GM12801 (cell line): ENCODE results near the gene ELAVL4.

Experiments
- TF ChIP-seq, protein P1 (sequence below): IDR thresholded peaks from one replicate; pipeline ENCODE4 v1.5.1; 2011; ENCODE audit warnings: control low read depth; ENCODE audit not compliant: insufficient read length; ENCODE audit errors: extremely low read depth

Gene ELAVL4

DNA sequence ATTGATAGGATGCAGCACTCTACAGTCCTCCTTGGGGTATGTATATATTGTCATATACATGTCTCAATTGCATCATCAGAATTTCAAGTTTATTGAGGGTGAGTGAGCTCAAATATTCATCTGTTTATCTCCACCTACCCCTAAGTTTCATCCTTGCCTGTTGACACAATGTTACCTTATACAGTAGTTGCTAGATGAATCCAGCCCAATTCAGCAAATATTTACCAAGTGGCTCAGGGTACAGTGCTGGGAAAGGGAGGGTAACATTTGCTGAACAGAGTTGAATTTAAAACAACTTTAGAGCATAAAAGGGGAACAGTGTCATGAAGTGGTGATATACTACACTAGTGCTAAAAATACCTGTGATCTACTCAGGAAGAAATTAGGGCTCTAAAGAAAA lies 14.4 kb downstream of the ELAVL4 start:
- TF ChIP-seq, protein P1, sequence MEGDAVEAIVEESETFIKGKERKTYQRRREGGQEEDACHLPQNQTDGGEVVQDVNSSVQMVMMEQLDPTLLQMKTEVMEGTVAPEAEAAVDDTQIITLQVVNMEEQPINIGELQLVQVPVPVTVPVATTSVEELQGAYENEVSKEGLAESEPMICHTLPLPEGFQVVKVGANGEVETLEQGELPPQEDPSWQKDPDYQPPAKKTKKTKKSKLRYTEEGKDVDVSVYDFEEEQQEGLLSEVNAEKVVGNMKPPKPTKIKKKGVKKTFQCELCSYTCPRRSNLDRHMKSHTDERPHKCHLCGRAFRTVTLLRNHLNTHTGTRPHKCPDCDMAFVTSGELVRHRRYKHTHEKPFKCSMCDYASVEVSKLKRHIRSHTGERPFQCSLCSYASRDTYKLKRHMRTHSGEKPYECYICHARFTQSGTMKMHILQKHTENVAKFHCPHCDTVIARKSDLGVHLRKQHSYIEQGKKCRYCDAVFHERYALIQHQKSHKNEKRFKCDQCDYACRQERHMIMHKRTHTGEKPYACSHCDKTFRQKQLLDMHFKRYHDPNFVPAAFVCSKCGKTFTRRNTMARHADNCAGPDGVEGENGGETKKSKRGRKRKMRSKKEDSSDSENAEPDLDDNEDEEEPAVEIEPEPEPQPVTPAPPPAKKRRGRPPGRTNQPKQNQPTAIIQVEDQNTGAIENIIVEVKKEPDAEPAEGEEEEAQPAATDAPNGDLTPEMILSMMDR, result no peak

DNA sequence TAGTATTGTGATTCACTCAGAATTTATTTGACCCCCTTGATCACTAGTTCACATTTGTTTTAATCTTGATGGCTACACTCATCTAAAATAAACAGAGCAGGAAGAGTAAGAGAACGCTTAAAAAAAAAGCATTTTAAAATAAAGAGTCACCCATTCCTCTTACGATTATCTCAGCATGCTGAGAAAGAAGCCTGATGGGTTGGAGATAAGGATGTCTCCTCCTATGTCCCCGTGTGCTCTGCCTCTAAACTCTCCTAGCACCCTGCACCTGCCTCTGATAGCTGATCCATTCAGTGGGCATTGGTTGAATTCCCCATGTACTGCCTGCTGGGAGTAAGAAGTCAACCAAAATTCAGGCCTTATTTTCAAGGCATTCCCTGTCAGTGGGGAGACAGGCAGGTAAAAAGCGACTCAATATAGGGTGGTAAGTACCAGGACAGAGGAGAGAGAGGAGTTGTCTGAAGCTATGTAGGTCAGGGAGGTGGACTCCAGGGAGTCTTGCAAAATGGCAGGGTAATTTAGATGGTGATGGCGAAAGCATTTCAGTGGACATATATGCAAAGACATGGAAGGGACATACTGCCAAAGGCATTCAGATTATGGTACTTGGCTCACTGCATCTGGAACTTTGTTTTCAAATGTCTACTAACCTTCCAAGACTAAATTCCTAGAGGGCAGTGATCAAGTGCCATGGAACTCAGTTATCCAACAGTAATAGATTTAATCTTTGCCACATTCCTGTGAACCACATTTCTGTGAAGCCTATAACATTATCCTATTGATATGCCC lies 18.4 kb downstream of the ELAVL4 start:
- TF ChIP-seq, protein P1, result no peak

DNA sequence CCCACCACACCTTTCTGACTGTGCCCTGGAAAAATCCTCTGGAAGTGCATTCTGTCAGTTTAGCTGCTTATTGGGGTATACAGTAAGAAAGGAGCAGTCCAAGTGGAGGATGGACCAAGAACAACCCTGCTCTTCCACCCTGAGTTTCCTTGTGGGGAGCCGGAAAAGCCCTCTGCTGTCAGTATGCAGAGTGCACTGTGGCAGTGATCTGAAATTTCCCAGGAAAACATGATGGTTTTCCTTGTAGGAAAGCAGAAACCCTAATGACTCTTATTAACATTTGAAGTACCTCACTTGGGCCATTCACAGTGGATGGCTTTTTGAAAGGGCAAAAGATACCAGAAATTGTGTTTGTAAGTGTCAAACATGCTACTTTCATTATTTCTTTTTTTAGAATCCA lies 20.5 kb downstream of the ELAVL4 start:
- TF ChIP-seq, protein P1, result no peak

DNA sequence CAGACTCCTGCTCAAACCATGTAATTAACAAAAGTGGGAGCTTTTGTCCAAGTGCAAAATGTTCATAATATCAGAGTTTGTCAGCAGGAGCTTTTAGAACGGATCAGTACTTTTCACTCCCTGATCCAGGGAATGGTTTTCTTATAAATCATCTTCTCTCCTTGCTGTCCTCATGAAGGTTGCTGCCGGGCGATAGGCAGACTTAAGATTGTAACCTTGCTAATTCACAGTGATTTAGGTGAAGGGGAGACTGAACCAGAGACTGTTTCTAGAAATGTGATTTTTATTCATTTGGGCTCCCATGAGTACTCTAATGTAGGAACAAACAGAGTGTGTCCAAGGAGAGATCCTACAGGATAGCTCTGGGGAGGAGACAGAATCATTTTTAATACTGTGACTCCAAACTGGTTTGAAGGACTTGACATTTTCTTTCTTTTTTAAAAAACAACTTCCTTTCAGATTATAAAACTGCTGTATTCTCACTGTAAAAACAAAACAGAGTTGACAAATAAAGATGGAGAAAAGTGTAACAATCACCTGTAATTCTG lies 23.7 kb downstream of the ELAVL4 start:
- TF ChIP-seq, protein P1, result no peak

DNA sequence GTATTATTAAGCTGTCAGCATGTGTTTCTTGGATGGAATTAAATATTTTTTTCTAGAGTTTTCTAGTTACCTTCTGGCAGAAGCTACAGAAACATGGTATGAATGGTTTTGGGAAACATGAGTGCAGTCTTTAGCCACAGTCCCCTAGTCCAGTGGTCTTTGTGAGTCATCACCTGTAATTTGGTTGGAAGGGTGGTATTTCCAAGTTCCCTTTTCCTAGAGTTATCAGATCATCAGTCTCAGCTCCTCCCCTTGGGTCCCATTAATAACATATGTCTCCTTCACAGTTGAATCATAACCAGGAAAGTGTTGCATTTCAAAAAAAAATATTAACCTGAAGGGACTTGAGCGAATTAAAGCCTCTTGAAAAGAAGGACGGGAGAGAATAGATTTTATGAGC lies 27.0 kb downstream of the ELAVL4 start:
- TF ChIP-seq, protein P1, result no peak

GRCh38 chr1:50139339-50140181 lies 30.8 kb downstream of the ELAVL4 start:
- TF ChIP-seq, protein P1, result no peak

- TF ChIP-seq, protein P1, result no peak
These were observed 31.4 kb downstream of the ELAVL4 start for GRCh38 chr1:50140182-50140447.
